GM23338 (cell line): ENCODE measurements around the gene CDH5. TPM values are rescaled to one million over a fixed set of nuclear protein-coding genes. Genes with fewer than 3 reads are reported as not detected.

Source experiments
- ATAC-seq: fragments of 200-7000 bp; cut with Tn5 transposase; 3 replicates; pipeline ENCODE4 v1.9.1; 2020
- DNase-seq: peaks from one replicate; pipeline ENCODE4 v3.0.0-alpha.2; 2015; ENCODE audit warnings: low spot score
- H2AFZ ChIP-seq: fragments of 200-600 bp; sonication (generic); 2 replicates; pipeline ENCODE4 v1.8.0; 2016; ENCODE audit warnings: antibody characterized with exemption, mild to moderate bottlenecking, moderate library complexity
- H3F3A ChIP-seq: fragments of 200-600 bp; sonication (generic); replicated peaks from 2 replicates; pipeline ENCODE4 v1.8.0; 2017; ENCODE audit warnings: antibody characterized with exemption, mixed run types, low read depth
- H3K27ac ChIP-seq: fragments of 200-600 bp; sonication (generic); 2 replicates; pipeline ENCODE4 v1.6.1; 2016; ENCODE audit warnings: low read depth
- H3K27me3 ChIP-seq: fragments of 200-600 bp; sonication (generic); 2 replicates; pipeline ENCODE4 v1.8.0; 2016; ENCODE audit warnings: mild to moderate bottlenecking, mixed run types, moderate library complexity; ENCODE audit not compliant: insufficient read depth
- H3K36me3 ChIP-seq: fragments of 200-600 bp; sonication (generic); 2 replicates; pipeline ENCODE4 v1.8.0; 2016; ENCODE audit warnings: mild to moderate bottlenecking; ENCODE audit not compliant: insufficient read depth
- H3K4me1 ChIP-seq: fragments of 200-600 bp; sonication (generic); 2 replicates; pipeline ENCODE4 v1.8.0; 2016; ENCODE audit warnings: mild to moderate bottlenecking, moderate library complexity; ENCODE audit not compliant: insufficient read depth
- H3K4me2 ChIP-seq: fragments of 200-600 bp; sonication (generic); 2 replicates; pipeline ENCODE4 v1.7.1; 2017; ENCODE audit warnings: mixed run types
- H3K4me3 ChIP-seq: fragments of 200-600 bp; sonication (generic); 2 replicates; pipeline ENCODE4 v1.6.1; 2016; ENCODE audit warnings: mixed run types
- H3K79me2 ChIP-seq: fragments of 200-600 bp; sonication (generic); replicated peaks from 2 replicates; pipeline ENCODE4 v1.8.0; 2017; ENCODE audit warnings: mild to moderate bottlenecking; ENCODE audit not compliant: insufficient read depth
- H3K9me2 ChIP-seq: fragments of 200-600 bp; sonication (generic); 2 replicates; pipeline ENCODE4 v1.8.0; 2017; ENCODE audit not compliant: insufficient read depth
- H4K20me1 ChIP-seq: fragments of 200-600 bp; sonication (generic); replicated peaks from 2 replicates; pipeline ENCODE4 v1.8.0; 2017; ENCODE audit warnings: mild to moderate bottlenecking; ENCODE audit not compliant: insufficient read depth
- H3K27ac Mint-ChIP-seq: 2 replicates; pipeline ENCODE4 v1.8.0; 2020; ENCODE audit warnings: inconsistent platforms, mild to moderate bottlenecking, moderate library complexity, mixed read lengths
- H3K27me3 Mint-ChIP-seq: 3 replicates; pipeline ENCODE4 v1.8.0; 2022; ENCODE audit warnings: low read depth, mild to moderate bottlenecking, moderate library complexity, mixed read lengths, inconsistent platforms; ENCODE audit not compliant: insufficient read depth, poor library complexity
- H3K36me3 Mint-ChIP-seq: 3 replicates; pipeline ENCODE4 v1.8.0; 2021; ENCODE audit warnings: low read depth, mild to moderate bottlenecking, inconsistent platforms, moderate library complexity, mixed read lengths
- H3K4me1 Mint-ChIP-seq: 3 replicates; pipeline ENCODE4 v1.8.0; 2020; ENCODE audit warnings: mild to moderate bottlenecking, inconsistent platforms, mixed read lengths
- H3K4me3 Mint-ChIP-seq: 3 replicates; pipeline ENCODE4 v1.8.0; 2021; ENCODE audit warnings: moderate library complexity, mild to moderate bottlenecking, inconsistent platforms, mixed read lengths
- H3K9me3 Mint-ChIP-seq: 3 replicates; pipeline ENCODE4 v1.8.0; 2020; ENCODE audit warnings: moderate library complexity, mild to moderate bottlenecking, inconsistent platforms, mixed read lengths
- CREB1 ChIP-seq: fragments of 250-450 bp; sonication (Bioruptor Pico); IDR thresholded peaks from 2 replicates; pipeline ENCODE4 v1.5.0; 2020; ENCODE audit warnings: low read depth, mild to moderate bottlenecking, moderate library complexity
- CTCF ChIP-seq, 2 experiments: fragments of 200-600 bp in 1 of 2; sonication (generic) in 1 of 2; conservative IDR thresholded peaks; 2 replicates each; pipeline versions ENCODE4 v1.5.1 to v1.6.1; 2016 to 2017; ENCODE audit warnings: antibody characterized with exemption in 2 of 2, low read depth in 2 of 2, mild to moderate bottlenecking in 2 of 2, moderate library complexity in 1 of 2
- EZH2phosphoT487 ChIP-seq: fragments of 200-600 bp; sonication (generic); IDR thresholded peaks from one replicate; pipeline ENCODE4 v1.8.1; 2018; ENCODE audit warnings: antibody characterized with exemption; ENCODE audit not compliant: unreplicated experiment
- JUNB ChIP-seq: IDR thresholded peaks from one replicate; pipeline ENCODE4 v1.6.1; 2016; ENCODE audit warnings: antibody characterized with exemption; ENCODE audit not compliant: unreplicated experiment
- NANOG ChIP-seq: IDR thresholded peaks from 2 replicates; pipeline ENCODE4 v1.6.1; 2016; ENCODE audit warnings: antibody characterized with exemption, borderline replicate concordance
- POLR2AphosphoS5 ChIP-seq: IDR thresholded peaks from 2 replicates; pipeline ENCODE4 v1.6.1; 2016; ENCODE audit warnings: antibody characterized with exemption, low read depth
- STAT1 ChIP-seq: IDR thresholded peaks from one replicate; pipeline ENCODE4 v1.6.1; 2016; ENCODE audit warnings: antibody characterized with exemption; ENCODE audit not compliant: unreplicated experiment
- ZNF331 ChIP-seq: fragments of 250-450 bp; sonication (Bioruptor Pico); IDR thresholded peaks from 2 replicates; pipeline ENCODE4 v1.5.0; 2020; ENCODE audit warnings: low read depth, mild to moderate bottlenecking, moderate library complexity
- polyA plus RNA-seq: library from polyadenylated mRNA; unstranded; fragments of >200 nt; fragmentation: Nextera tagmentation; extraction: Ambion mirVana; gene quantifications from 2 replicates; pipeline ENCODE4 v1.2.1, GENCODE V29; 2016
- total RNA-seq: library from RNA; depleted of rRNA; stranded (reverse); fragments of >200 nt; shearing (Covaris generic); gene quantifications from 2 replicates; pipeline ENCODE4 v1.2.3, GENCODE V29; 2014
- TF ChIP-seq, protein P1 (sequence below): fragments of 250-450 bp; sonication (Bioruptor Pico); IDR thresholded peaks from 2 replicates; pipeline ENCODE4 v1.5.0; 2020; ENCODE audit warnings: mild to moderate bottlenecking, moderate library complexity

Gene CDH5
- total and polyA plus RNA-seq, 2 experiments from 2014 or later = 0.18 TPM; not detected in 1

GRCh38 chr16:66431760-66432159 lies 65.3 kb downstream of the CDH5 start:
- no peaks in the 10 kb centered on the region for H3K36me3 ChIP-seq
- H3K9me2 ChIP-seq = no peaks in the 10 kb centered on the region
- H4K20me1 ChIP-seq = no peaks in the 10 kb centered on the region
- DNase-seq (no peak), ATAC-seq (no peak)
- Mint-ChIP-seq H3K9me3 (no peaks in the 10 kb centered on the region), H3K4me3 (no peak overlapping the region), H3K4me1 (peaks cover 37% of the 10 kb centered on the region), H3K36me3 (no peaks in the 10 kb centered on the region), H3K27ac (no peak overlapping the region), H3K27me3 (peaks cover 44% of the 10 kb centered on the region)
- H3K27ac ChIP-seq = no peak overlapping the region
- TF ChIP-seq JUNB (no peak), POLR2AphosphoS5 (no peak), NANOG (no peak), STAT1 (no peak), CTCF (conservative IDR thresholded peaks at IDR 0.05; ENCODE audit: low read depth in 2 of 2) (no peak), CREB1 (CRISPR knock-in tag) (no peak), ZNF331 (CRISPR knock-in tag) (no peak), EZH2phosphoT487 (no peak)
- TF ChIP-seq, protein P1, sequence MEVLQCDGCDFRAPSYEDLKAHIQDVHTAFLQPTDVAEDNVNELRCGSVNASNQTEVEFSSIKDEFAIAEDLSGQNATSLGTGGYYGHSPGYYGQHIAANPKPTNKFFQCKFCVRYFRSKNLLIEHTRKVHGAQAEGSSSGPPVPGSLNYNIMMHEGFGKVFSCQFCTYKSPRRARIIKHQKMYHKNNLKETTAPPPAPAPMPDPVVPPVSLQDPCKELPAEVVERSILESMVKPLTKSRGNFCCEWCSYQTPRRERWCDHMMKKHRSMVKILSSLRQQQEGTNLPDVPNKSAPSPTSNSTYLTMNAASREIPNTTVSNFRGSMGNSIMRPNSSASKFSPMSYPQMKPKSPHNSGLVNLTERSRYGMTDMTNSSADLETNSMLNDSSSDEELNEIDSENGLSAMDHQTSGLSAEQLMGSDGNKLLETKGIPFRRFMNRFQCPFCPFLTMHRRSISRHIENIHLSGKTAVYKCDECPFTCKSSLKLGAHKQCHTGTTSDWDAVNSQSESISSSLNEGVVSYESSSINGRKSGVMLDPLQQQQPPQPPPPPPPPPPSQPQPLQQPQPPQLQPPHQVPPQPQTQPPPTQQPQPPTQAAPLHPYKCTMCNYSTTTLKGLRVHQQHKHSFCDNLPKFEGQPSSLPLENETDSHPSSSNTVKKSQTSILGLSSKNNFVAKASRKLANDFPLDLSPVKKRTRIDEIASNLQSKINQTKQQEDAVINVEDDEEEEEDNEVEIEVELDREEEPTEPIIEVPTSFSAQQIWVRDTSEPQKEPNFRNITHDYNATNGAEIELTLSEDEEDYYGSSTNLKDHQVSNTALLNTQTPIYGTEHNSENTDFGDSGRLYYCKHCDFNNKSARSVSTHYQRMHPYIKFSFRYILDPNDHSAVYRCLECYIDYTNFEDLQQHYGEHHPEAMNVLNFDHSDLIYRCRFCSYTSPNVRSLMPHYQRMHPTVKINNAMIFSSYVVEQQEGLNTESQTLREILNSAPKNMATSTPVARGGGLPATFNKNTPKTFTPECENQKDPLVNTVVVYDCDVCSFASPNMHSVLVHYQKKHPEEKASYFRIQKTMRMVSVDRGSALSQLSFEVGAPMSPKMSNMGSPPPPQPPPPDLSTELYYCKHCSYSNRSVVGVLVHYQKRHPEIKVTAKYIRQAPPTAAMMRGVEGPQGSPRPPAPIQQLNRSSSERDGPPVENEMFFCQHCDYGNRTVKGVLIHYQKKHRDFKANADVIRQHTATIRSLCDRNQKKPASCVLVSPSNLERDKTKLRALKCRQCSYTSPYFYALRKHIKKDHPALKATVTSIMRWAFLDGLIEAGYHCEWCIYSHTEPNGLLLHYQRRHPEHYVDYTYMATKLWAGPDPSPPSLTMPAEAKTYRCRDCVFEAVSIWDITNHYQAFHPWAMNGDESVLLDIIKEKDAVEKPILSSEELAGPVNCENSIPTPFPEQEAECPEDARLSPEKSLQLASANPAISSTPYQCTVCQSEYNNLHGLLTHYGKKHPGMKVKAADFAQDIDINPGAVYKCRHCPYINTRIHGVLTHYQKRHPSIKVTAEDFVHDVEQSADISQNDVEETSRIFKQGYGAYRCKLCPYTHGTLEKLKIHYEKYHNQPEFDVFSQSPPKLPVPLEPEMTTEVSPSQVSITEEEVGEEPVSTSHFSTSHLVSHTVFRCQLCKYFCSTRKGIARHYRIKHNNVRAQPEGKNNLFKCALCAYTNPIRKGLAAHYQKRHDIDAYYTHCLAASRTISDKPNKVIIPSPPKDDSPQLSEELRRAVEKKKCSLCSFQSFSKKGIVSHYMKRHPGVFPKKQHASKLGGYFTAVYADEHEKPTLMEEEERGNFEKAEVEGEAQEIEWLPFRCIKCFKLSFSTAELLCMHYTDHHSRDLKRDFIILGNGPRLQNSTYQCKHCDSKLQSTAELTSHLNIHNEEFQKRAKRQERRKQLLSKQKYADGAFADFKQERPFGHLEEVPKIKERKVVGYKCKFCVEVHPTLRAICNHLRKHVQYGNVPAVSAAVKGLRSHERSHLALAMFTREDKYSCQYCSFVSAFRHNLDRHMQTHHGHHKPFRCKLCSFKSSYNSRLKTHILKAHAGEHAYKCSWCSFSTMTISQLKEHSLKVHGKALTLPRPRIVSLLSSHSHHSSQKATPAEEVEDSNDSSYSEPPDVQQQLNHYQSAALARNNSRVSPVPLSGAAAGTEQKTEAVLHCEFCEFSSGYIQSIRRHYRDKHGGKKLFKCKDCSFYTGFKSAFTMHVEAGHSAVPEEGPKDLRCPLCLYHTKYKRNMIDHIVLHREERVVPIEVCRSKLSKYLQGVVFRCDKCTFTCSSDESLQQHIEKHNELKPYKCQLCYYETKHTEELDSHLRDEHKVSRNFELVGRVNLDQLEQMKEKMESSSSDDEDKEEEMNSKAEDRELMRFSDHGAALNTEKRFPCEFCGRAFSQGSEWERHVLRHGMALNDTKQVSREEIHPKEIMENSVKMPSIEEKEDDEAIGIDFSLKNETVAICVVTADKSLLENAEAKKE (CRISPR knock-in tag) = no peak
- peaks cover 8% of the 10 kb centered on the region for H3K4me1 ChIP-seq
- H3K4me2 ChIP-seq = no peak overlapping the region
- no peaks in the 10 kb centered on the region for H3F3A ChIP-seq
- H2AFZ ChIP-seq = no peak overlapping the region
- peaks cover 49% of the 10 kb centered on the region for H3K27me3 ChIP-seq
- no peaks in the 10 kb centered on the region for H3K79me2 ChIP-seq
- no peak overlapping the region for H3K4me3 ChIP-seq
